Mucosa of descending colon (tissue), 3 donors: ENCODE measurements around the gene PNMA8C. TPM values are rescaled to one million over a fixed set of nuclear protein-coding genes. Genes with fewer than 3 reads are reported as not detected.

ENCODE experiments used
- ATAC-seq: fragments of 200-7000 bp; cut with Tn5 transposase; one replicate; pipeline ENCODE4 v1.9.1; 2020; ENCODE audit warnings: mild to moderate bottlenecking, moderate library complexity
- DNase-seq, 3 donors: peaks; one replicate each; pipeline ENCODE4 v3.0.0-alpha.2; 2020
- H3K36me3 ChIP-seq: fragments of 200-600 bp; one replicate; pipeline ENCODE4 v1.8.0; 2021; ENCODE audit warnings: low read depth, mild to moderate bottlenecking
- H3K4me1 ChIP-seq: fragments of 200-600 bp; one replicate; pipeline ENCODE4 v1.8.0; 2021; ENCODE audit warnings: low read depth, mild to moderate bottlenecking
- H3K4me3 ChIP-seq: fragments of 200-600 bp; one replicate; pipeline ENCODE4 v1.8.0; 2021; ENCODE audit warnings: mild to moderate bottlenecking
- H3K9me3 ChIP-seq: fragments of 200-600 bp; one replicate; pipeline ENCODE4 v1.8.0; 2021; ENCODE audit warnings: mild to moderate bottlenecking
- intact Hi-C, 2 donors: fragments of 100-400 bp; cut with DNase I in 1 of 2; cut with micrococcal nuclease in 1 of 2; formaldehyde crosslinking; loops; one replicate each; pipeline versions ENCODE4 v1.11.0 to v1.11.1; 2022; cut with DNase I, micrococcal nuclease
- total RNA-seq, 3 donors: library from RNA; stranded (reverse); fragmentation: NEBNext Ultra II Directional in 2 of 3; extraction: Animal tissue kit (Norgen Biotek cat#: 25700) in 2 of 3; gene quantifications; one replicate each; pipeline versions ENCODE4 v1.2.1 to v1.2.4, GENCODE V29; 2021 to 2023
- TF ChIP-seq, protein P1 (sequence below): fragments of 200-600 bp; IDR thresholded peaks from one replicate; pipeline ENCODE4 v1.8.0; 2022; ENCODE audit warnings: antibody characterized with exemption, mild to moderate bottlenecking
- donor health status: DM: no; HTN: no; CAD: no; lungs with moderate emphysema.
- donor health status: DM: no; HTN: no; CAD: no.
- donor health status: DM: no; HTN: yes; CAD: no.

PNMA8C gene
- total RNA-seq, 3 donors from 2014 or later: 0.57 TPM; not detected in 2

DNA sequence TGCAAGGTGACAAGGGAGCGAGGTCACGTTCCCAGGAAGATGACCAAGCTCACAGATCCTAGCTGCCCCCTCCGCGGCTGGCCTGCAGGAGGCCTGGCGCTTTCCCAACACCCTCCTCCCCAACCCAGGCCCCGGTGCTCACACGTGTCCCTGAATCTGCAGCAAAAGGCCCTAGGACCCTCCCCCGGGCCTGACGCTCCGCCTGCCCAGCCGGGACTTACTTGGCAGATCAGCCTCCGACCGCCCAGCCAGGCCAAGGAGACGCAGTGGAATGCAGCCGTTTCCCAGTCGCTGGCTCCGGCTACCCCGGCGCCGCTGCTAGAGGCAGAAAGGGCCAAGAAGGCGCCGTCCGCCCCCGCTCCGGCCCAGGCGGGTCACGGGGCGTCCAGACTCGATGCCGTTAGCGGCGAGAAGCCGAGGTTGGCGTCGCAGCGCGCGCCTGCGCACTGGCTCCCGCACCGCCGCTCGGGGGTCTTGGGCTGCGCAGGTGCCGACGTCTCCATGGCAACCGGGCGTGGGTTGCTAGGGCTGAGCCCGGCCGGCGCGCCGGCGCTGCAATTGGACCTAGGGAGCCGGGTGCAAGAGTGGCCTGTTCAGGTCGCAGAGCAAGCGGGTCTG is 42.5 kb upstream of the PNMA8C start, which contains the start of gene PNMA8A:
Gene PNMA8A (minus strand): TSS at position 448 of the 618 bp plus-strand sequence. CDS start 528 bp downstream, outside the sequence.
- TF ChIP-seq, protein P1, sequence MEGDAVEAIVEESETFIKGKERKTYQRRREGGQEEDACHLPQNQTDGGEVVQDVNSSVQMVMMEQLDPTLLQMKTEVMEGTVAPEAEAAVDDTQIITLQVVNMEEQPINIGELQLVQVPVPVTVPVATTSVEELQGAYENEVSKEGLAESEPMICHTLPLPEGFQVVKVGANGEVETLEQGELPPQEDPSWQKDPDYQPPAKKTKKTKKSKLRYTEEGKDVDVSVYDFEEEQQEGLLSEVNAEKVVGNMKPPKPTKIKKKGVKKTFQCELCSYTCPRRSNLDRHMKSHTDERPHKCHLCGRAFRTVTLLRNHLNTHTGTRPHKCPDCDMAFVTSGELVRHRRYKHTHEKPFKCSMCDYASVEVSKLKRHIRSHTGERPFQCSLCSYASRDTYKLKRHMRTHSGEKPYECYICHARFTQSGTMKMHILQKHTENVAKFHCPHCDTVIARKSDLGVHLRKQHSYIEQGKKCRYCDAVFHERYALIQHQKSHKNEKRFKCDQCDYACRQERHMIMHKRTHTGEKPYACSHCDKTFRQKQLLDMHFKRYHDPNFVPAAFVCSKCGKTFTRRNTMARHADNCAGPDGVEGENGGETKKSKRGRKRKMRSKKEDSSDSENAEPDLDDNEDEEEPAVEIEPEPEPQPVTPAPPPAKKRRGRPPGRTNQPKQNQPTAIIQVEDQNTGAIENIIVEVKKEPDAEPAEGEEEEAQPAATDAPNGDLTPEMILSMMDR: no peak

DNA sequence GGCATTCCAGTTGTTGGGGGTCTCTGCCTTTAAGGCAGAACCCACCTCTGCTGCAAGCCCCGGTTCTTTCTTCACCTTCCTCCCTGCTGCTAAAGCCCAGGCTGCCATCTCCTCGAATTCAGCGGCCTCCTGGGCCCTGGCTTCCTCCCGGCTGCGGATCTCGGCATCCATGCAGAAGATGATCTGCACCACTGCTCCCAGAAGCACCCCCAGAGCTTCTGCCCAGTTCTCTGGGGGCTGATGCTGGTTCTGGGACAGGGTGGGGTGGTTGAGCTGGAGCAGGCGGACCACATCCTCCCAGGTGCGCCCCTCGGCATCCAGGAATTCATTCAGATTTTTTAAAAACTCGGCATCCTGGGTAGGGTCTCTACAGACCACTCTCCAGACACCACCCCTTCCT is 41.6 kb upstream of the PNMA8C start:
- ATAC-seq (no peak), DNase-seq (no peak)
- TF ChIP-seq, protein P1: no peak
- intact Hi-C loops: no loop called here
- no peaks in the 10 kb centered on the region for H3K9me3 ChIP-seq
- H3K4me1 ChIP-seq: no peaks in the 10 kb centered on the region
- H3K4me3 ChIP-seq: no peak overlapping the region
- H3K36me3 ChIP-seq: no peaks in the 10 kb centered on the region

More for the DNA sequence above, 42.5 kb upstream of the PNMA8C start, which contains the start of gene PNMA8A:
- DNase-seq (peak in 2 of 3 donors; percentile 19 to 46), ATAC-seq (peak; percentile 51)
- no peaks in the 10 kb centered on the region for H3K4me1 ChIP-seq
- intact Hi-C loops: no loop called here
- no peaks in the 10 kb centered on the region for H3K9me3 ChIP-seq
- no peaks in the 10 kb centered on the region for H3K36me3 ChIP-seq
- no peak within 1 kb of the TSS for H3K4me3 ChIP-seq

DNA sequence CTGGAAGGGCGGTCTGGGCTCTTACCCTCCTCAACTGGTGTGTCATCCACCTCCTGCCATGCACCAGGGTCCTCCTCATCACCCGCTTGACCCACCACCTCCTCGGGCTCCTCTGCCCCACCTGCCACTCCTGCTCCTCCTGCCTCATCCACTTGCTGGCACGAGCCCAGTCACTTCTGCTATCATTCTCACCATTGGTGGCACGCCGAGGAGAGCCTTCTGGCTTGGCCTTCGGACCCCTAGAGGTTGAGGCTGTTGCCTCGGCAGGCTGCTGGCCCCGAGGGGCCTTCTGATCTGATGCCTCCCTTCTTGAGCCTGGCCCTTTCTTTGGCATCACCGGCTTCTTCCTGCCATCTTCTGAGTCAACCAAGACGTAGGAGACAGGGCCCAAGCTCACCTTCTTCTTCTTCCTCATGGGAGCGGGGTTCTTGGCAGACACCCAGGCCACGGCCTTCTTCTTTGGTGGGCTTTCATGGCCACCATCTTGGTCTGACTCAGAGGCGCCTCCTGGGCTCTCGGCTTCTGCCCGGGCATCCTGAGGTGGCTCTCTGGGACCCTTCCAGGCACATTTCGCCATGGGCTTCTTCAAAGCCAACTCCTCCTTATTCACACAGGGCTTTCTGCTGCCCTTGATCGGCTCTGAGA is 40.9 kb upstream of the PNMA8C start:
- ATAC-seq (no peak), DNase-seq (no peak)
- TF ChIP-seq, protein P1: no peak
- Histone ChIP-seq H3K36me3 (no peaks in the 10 kb centered on the region), H3K4me3 (no peak overlapping the region), H3K9me3 (no peaks in the 10 kb centered on the region), H3K4me1 (no peaks in the 10 kb centered on the region)
- intact Hi-C loops: no loop called here

DNA sequence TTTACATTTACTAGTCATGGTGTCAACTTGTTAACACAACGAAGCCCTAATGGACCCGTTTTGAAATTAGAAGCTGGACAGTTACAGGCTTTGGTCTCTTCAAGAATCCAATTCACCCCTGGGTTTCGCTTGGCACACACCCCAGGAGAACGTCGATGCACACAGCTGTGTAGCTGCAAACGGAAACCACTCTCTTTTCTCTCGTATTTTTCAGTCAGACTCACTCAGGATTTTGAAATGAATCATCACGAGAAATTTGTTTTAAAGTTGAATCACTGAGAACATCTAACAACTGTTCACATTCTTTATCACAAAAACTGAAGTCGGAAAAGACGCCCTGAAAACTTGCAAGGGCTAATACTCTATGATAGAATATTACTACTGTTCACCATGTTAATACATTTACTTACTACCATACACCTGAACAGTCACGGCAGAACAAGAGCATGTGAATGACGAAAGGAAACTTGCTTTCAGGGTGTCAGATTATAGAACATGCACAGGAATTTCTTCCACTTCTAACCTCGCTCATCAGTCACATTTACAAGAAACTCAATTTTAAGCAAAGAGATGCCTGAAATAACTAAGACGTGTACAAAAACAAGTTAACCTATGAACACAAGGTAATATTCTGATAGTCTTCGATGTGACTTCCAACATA is 37.9 kb upstream of the PNMA8C start:
- no peaks in the 10 kb centered on the region for H3K4me1 ChIP-seq
- H3K4me3 ChIP-seq: no peak overlapping the region
- peak in 1 of 3 donors; percentile 37 for DNase-seq
- peak; percentile 29 for ATAC-seq
- intact Hi-C loops: no loop called here
- TF ChIP-seq, protein P1: no peak
- no peaks in the 10 kb centered on the region for H3K36me3 ChIP-seq
- H3K9me3 ChIP-seq: no peaks in the 10 kb centered on the region

DNA sequence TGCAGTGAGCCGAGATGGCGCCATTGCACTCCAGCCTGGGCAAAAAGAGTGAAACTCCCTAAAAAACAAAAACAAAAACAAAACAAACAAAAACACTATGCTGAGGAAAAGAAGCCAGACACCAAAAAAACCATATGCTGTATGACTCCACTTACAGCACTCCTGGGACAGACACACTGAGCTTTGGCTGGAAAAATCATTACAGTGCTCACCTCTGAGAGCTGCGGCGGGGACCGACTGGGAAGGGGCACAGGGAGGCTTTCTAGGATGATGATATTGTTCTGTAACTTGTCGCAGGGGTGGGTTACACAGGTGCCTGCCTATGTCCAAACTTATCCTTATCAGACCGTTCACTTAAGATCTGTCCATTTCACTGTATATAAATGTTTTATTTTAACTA is 34.8 kb upstream of the PNMA8C start:
- Histone ChIP-seq H3K4me1 (no peaks in the 10 kb centered on the region), H3K4me3 (no peak overlapping the region), H3K9me3 (no peaks in the 10 kb centered on the region), H3K36me3 (no peaks in the 10 kb centered on the region)
- intact Hi-C loops: no loop called here
- DNase-seq (no peak), ATAC-seq (no peak)
- TF ChIP-seq, protein P1: no peak
